SK-N-SH (cell line): ENCODE results near the gene HES2. TPM values are rescaled to one million over a fixed set of nuclear protein-coding genes. Genes with fewer than 3 reads are reported as not detected.

ENCODE experiments used
- CTCF ChIA-PET: fragments of 300-600, 350-600 bp; formaldehyde crosslinking; extraction: SDS; loops from one replicate; lab custom pipeline; 2021; lab: Yijun Ruan, JAX
- POLR2A ChIA-PET: fragments of 350-600 bp; sonication (Branson Sonifier 250); formaldehyde crosslinking; extraction: SDS; loops from one replicate; lab custom pipeline; 2020; ENCODE audit warnings: antibody characterized with exemption, inconsistent platforms; lab: Yijun Ruan, JAX
- DNase-seq: peaks from one replicate; pipeline ENCODE4 v3.0.0; 2012
- H2AFZ ChIP-seq: fragments of 200-600 bp; sonication (generic); 2 replicates; pipeline ENCODE4 v1.8.1; 2016; ENCODE audit warnings: antibody characterized with exemption, mild to moderate bottlenecking, low read depth
- H3F3A ChIP-seq: fragments of 200-600 bp; sonication (generic); replicated peaks from 2 replicates; pipeline ENCODE3; 2016; ENCODE audit warnings: antibody characterized with exemption, mild to moderate bottlenecking; ENCODE audit not compliant: insufficient read depth
- H3K27ac ChIP-seq, 2 experiments: fragments of 200-500 bp in 1 of 2; fragments of 200-600 bp in 1 of 2; sonication (Bioruptor generic) in 1 of 2; sonication (generic), shearing (Covaris generic) in 1 of 2; 2 replicates each; pipeline versions ENCODE4 v1.5.1 to v1.6.1; 2014 to 2016; ENCODE audit warnings: low read depth in 2 of 2, inconsistent platforms in 1 of 2, low read length in 1 of 2, mild to moderate bottlenecking in 1 of 2, mixed read lengths in 1 of 2
- H3K27me3 ChIP-seq: fragments of 200-600 bp; sonication (generic), shearing (Covaris generic); 2 replicates; pipeline ENCODE4 v1.6.1; 2016; ENCODE audit warnings: mixed run types; ENCODE audit not compliant: insufficient read depth
- H3K36me3 ChIP-seq, 2 experiments: fragments of 200-500 bp in 1 of 2; fragments of 200-600 bp in 1 of 2; sonication (Bioruptor generic) in 1 of 2; sonication (generic) in 1 of 2; replicated peaks in 1 of 2; 2 replicates each; pipeline versions ENCODE3 to v1.5.1; 2014 to 2016; ENCODE audit warnings: low read length in 1 of 2, mild to moderate bottlenecking in 1 of 2; ENCODE audit not compliant: insufficient read depth in 2 of 2, control insufficient read depth in 1 of 2
- H3K4me1 ChIP-seq, 2 experiments: fragments of 200-500 bp in 1 of 2; fragments of 200-600 bp in 1 of 2; sonication (Bioruptor generic) in 1 of 2; sonication (generic), shearing (Covaris generic) in 1 of 2; 2 replicates each; pipeline versions ENCODE4 v1.5.1 to v1.6.1; 2014 to 2016; ENCODE audit warnings: low read depth in 1 of 2, low read length in 1 of 2, mixed run types in 1 of 2; ENCODE audit not compliant: insufficient read depth in 2 of 2, control insufficient read depth in 1 of 2
- H3K4me2 ChIP-seq: fragments of 200-600 bp; sonication (generic), shearing (Covaris generic); 2 replicates; pipeline ENCODE4 v1.6.1; 2017; ENCODE audit warnings: mixed run types
- H3K4me3 ChIP-seq, 2 experiments: fragments of 200-500 bp in 1 of 2; fragments of 200-600 bp in 1 of 2; sonication (Bioruptor generic) in 1 of 2; sonication (generic), shearing (Covaris generic) in 1 of 2; 2 replicates each; pipeline versions ENCODE4 v1.5.1 to v1.8.1; 2014 to 2016; ENCODE audit warnings: low read depth in 2 of 2, inconsistent platforms in 1 of 2, low read length in 1 of 2, mild to moderate bottlenecking in 1 of 2, mixed read lengths in 1 of 2, moderate library complexity in 1 of 2
- H3K79me2 ChIP-seq: fragments of 200-600 bp; sonication (generic); 2 replicates; pipeline ENCODE4 v1.8.1; 2017; ENCODE audit warnings: mild to moderate bottlenecking; ENCODE audit not compliant: insufficient read depth
- H3K9ac ChIP-seq: fragments of 200-600 bp; sonication (generic); 2 replicates; pipeline ENCODE4 v1.6.1; 2017; ENCODE audit warnings: mixed run types
- H3K9me2 ChIP-seq: fragments of 200-600 bp; sonication (generic); 2 replicates; pipeline ENCODE4 v1.6.1; 2017; ENCODE audit warnings: mixed run types
- H3K9me3 ChIP-seq: fragments of 200-600 bp; sonication (generic); 2 replicates; pipeline ENCODE4 v1.6.1; 2017; ENCODE audit warnings: mixed run types, mild to moderate bottlenecking, moderate library complexity
- H4K20me1 ChIP-seq: fragments of 200-600 bp; sonication (generic); 2 replicates; pipeline ENCODE4 v1.6.1; 2017; ENCODE audit warnings: mild to moderate bottlenecking, mixed run types; ENCODE audit not compliant: insufficient read depth
- CHD2 ChIP-seq: fragments of 150-350 bp; IDR thresholded peaks from 2 replicates; pipeline ENCODE4 v1.6.1; 2018; ENCODE audit warnings: low read length; ENCODE audit not compliant: partially characterized antibody
- EZH2phosphoT487 ChIP-seq: fragments of 200-600 bp; sonication (generic); IDR thresholded peaks from 2 replicates; pipeline ENCODE4 v1.6.1; 2017; ENCODE audit warnings: low read depth, mixed run types, mild to moderate bottlenecking, antibody characterized with exemption, moderate library complexity, borderline replicate concordance
- FOSL2 ChIP-seq: IDR thresholded peaks from 2 replicates; pipeline ENCODE4 v1.4.0; 2012; ENCODE audit warnings: low read depth, mild to moderate bottlenecking, moderate library complexity, borderline replicate concordance
- MXI1 ChIP-seq: IDR thresholded peaks from 2 replicates; pipeline ENCODE4 v1.6.1; 2012; ENCODE audit warnings: mild to moderate bottlenecking, low read depth, low read length, improper control_type of control experiment
- NFIC ChIP-seq: IDR thresholded peaks from 2 replicates; pipeline ENCODE4 v1.4.0; 2012; ENCODE audit warnings: borderline replicate concordance
- NRF1 ChIP-seq: IDR thresholded peaks from 2 replicates; pipeline ENCODE4 v1.6.1; 2012; ENCODE audit warnings: low read depth, mild to moderate bottlenecking, low read length
- POLR2AphosphoS5 ChIP-seq: IDR thresholded peaks from 2 replicates; pipeline ENCODE4 v1.6.1; 2012; ENCODE audit warnings: low read depth, low read length
- RCOR1 ChIP-seq: fragments of 150-350 bp; IDR thresholded peaks from 2 replicates; pipeline ENCODE4 v1.6.1; 2017; ENCODE audit warnings: antibody characterized with exemption, low read length
- TAF1 ChIP-seq: IDR thresholded peaks from 2 replicates; pipeline ENCODE4 v1.6.1; 2012; ENCODE audit warnings: low read depth, mild to moderate bottlenecking, low read length, moderate library complexity, borderline replicate concordance
- WGBS: methylation state at CpG from one replicate; pipeline ENCODE4 v1.1.6; 2017; ENCODE audit warnings: low lambda C conversion rate; 5-methylcytosine and 5-hydroxymethylcytosine counted together
- polyA plus RNA-seq, 3 experiments: library from polyadenylated mRNA; depleted of rRNA; stranded (reverse); fragments of >200 nt; gene quantifications; 2 replicates each; pipeline ENCODE4 v1.2.3, GENCODE V29; 2012
- TF ChIP-seq, protein P1 (sequence below): IDR thresholded peaks from 2 replicates; pipeline ENCODE4; 2012
- TF ChIP-seq, protein P2 (sequence below): fragments of 150-350 bp; IDR thresholded peaks from 2 replicates; pipeline ENCODE4 v1.6.1; 2016; ENCODE audit warnings: mild to moderate bottlenecking, low read depth, low read length
- TF ChIP-seq, protein P3 (sequence below): IDR thresholded peaks from 2 replicates; pipeline ENCODE4 v1.6.1; 2012; ENCODE audit warnings: mild to moderate bottlenecking, low read depth, low read length, moderate library complexity
- TF ChIP-seq, protein P4 (sequence below): IDR thresholded peaks from 2 replicates; pipeline ENCODE4 v1.4.0; 2012; ENCODE audit warnings: low read depth, borderline replicate concordance
- TF ChIP-seq, protein P5 (sequence below): IDR thresholded peaks from 2 replicates; pipeline ENCODE4 v1.4.0; 2012; ENCODE audit warnings: low read depth

Gene HES2
- polyA plus RNA-seq, 1 of the 3 experiments (the other 2 are of a cell fraction): 0.03 TPM

DNA sequence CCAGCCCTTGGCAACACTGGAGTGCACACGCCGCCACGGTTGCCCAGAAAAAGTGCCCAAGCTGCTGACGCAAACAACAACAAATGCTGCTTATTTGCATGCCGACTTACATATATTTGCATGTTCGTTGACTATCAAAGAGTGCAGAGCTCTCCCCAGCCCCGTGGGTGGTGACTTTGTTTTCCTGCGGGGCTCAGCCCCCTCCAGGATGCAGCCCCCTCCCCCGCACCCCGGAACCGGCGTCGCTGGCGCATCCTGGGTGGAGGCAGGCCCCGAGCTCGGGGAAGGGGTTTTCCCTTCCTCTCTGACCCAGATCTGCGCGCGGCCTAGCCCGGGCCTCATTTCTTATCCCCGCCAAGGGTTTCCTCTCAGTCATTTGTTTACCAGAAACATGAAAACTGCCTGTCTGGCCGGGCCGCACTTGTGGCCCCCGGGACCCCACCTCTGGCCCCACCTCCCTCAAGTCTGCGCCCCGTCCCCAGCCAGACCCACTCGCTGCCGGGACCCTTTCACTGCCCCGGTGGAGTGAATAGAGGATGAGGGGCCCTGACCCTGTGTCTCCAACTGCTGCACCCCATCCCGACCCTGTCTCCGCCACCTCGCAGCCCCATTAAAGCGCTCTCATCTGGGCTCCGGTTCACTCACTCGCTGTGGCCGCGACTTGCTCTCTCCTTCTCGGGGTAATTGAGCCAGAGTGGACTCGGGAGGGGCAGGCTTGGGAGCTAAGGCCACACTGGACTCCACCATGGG lies 40.8 kb upstream of the HES2 start (continued):
- TF ChIP-seq, protein P1, sequence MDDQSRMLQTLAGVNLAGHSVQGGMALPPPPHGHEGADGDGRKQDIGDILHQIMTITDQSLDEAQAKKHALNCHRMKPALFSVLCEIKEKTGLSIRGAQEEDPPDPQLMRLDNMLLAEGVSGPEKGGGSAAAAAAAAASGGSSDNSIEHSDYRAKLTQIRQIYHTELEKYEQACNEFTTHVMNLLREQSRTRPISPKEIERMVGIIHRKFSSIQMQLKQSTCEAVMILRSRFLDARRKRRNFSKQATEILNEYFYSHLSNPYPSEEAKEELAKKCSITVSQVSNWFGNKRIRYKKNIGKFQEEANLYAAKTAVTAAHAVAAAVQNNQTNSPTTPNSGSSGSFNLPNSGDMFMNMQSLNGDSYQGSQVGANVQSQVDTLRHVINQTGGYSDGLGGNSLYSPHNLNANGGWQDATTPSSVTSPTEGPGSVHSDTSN: no peak
- TF ChIP-seq, all 33 proteins: peak for 0

DNA sequence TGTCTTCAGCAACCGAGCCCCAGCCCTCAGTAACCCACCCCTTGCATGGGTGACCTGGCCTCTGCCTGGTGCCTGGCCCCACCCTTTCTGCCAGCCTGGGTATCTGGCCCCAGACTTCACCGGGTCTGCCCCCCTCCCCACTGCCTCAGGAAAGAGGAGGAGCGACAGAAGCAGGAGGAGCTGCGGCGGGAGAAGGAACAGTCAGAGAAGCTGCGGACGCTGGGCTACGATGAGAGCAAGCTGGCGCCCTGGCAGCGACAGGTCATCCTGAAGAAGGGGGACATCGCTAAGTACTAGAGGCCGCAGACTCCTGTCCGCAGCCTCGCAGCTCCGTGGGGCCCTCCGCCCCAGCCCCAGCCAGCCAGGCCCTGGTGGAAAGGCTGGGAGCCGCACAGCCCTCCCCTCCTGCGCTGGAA lies 40.1 kb upstream of the HES2 start:
- no peaks in the 10 kb centered on the region for H3K9me2 ChIP-seq
- no peak overlapping the region for H2AFZ ChIP-seq
- H3K79me2 ChIP-seq: no peaks in the 10 kb centered on the region
- TF ChIP-seq, protein P2, sequence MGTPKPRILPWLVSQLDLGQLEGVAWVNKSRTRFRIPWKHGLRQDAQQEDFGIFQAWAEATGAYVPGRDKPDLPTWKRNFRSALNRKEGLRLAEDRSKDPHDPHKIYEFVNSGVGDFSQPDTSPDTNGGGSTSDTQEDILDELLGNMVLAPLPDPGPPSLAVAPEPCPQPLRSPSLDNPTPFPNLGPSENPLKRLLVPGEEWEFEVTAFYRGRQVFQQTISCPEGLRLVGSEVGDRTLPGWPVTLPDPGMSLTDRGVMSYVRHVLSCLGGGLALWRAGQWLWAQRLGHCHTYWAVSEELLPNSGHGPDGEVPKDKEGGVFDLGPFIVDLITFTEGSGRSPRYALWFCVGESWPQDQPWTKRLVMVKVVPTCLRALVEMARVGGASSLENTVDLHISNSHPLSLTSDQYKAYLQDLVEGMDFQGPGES: no peak
- TF ChIP-seq NFIC (no peak), POLR2AphosphoS5 (no peak), CHD2 (no peak), TAF1 (no peak), RCOR1 (no peak), EZH2phosphoT487 (no peak), MXI1 (no peak), NRF1 (no peak), FOSL2 (no peak)
- TF ChIP-seq, protein P1: no peak
- TF ChIP-seq, protein P3, sequence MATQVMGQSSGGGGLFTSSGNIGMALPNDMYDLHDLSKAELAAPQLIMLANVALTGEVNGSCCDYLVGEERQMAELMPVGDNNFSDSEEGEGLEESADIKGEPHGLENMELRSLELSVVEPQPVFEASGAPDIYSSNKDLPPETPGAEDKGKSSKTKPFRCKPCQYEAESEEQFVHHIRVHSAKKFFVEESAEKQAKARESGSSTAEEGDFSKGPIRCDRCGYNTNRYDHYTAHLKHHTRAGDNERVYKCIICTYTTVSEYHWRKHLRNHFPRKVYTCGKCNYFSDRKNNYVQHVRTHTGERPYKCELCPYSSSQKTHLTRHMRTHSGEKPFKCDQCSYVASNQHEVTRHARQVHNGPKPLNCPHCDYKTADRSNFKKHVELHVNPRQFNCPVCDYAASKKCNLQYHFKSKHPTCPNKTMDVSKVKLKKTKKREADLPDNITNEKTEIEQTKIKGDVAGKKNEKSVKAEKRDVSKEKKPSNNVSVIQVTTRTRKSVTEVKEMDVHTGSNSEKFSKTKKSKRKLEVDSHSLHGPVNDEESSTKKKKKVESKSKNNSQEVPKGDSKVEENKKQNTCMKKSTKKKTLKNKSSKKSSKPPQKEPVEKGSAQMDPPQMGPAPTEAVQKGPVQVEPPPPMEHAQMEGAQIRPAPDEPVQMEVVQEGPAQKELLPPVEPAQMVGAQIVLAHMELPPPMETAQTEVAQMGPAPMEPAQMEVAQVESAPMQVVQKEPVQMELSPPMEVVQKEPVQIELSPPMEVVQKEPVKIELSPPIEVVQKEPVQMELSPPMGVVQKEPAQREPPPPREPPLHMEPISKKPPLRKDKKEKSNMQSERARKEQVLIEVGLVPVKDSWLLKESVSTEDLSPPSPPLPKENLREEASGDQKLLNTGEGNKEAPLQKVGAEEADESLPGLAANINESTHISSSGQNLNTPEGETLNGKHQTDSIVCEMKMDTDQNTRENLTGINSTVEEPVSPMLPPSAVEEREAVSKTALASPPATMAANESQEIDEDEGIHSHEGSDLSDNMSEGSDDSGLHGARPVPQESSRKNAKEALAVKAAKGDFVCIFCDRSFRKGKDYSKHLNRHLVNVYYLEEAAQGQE: no peak
- TF ChIP-seq, protein P4, sequence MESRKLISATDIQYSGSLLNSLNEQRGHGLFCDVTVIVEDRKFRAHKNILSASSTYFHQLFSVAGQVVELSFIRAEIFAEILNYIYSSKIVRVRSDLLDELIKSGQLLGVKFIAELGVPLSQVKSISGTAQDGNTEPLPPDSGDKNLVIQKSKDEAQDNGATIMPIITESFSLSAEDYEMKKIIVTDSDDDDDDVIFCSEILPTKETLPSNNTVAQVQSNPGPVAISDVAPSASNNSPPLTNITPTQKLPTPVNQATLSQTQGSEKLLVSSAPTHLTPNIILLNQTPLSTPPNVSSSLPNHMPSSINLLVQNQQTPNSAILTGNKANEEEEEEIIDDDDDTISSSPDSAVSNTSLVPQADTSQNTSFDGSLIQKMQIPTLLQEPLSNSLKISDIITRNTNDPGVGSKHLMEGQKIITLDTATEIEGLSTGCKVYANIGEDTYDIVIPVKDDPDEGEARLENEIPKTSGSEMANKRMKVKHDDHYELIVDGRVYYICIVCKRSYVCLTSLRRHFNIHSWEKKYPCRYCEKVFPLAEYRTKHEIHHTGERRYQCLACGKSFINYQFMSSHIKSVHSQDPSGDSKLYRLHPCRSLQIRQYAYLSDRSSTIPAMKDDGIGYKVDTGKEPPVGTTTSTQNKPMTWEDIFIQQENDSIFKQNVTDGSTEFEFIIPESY: no peak
- TF ChIP-seq, protein P5, sequence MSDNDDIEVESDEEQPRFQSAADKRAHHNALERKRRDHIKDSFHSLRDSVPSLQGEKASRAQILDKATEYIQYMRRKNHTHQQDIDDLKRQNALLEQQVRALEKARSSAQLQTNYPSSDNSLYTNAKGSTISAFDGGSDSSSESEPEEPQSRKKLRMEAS: no peak
- H3K4me2 ChIP-seq: no peak overlapping the region
- peaks cover 0 to 15% of the 10 kb centered on the region in 2 experiments for H3K36me3 ChIP-seq
- H3K4me3 ChIP-seq: no peak overlapping the region
- H3K9ac ChIP-seq: no peak overlapping the region
- WGBS: 53% methylated on average over 6 of the region's 18 CpGs
- no peaks in the 10 kb centered on the region for H3F3A ChIP-seq
- H3K27ac ChIP-seq: no peak overlapping the region
- no peaks in the 10 kb centered on the region for H3K4me1 ChIP-seq
- ChIA-PET POLR2A (interaction anchor here (0.6 to 0.7 kb wide), 2 partner anchors 20 to 27 kb away, joined by 3 read pairs; no protein-coding TSS in a partner anchor), CTCF (interaction anchor here (1.0 to 1.8 kb wide), 5 partner anchors 14 to 64 kb away, joined by 3 to 8 read pairs (median 5); no protein-coding TSS in a partner anchor)
- no peaks in the 10 kb centered on the region for H3K9me3 ChIP-seq
- H3K27me3 ChIP-seq: no peaks in the 10 kb centered on the region; the same call in 1 of the 2 replicates
- DNase-seq: no peak
- H4K20me1 ChIP-seq: no peaks in the 10 kb centered on the region
